GM19238 (cell line): ENCODE data around the gene MMD.
"Not testable (repeated sequence)": the region's sequence is repeated elsewhere in the genome, so short reads cannot be mapped to it uniquely, and the experiment has no call there.

Source experiments
- DNase-seq: peaks from one replicate; pipeline ENCODE4 v3.0.0; 2011; ENCODE audit warnings: low spot score; ENCODE audit not compliant: insufficient read length

The MMD gene

GRCh38 chr17:55423535-55423934 lies 1.9 kb upstream of the MMD start:
- no peak for DNase-seq

GRCh38 chr17:55422828-55423164 lies 1.2 kb upstream of the MMD start:
- DNase-seq = not testable (repeated sequence)

DNA sequence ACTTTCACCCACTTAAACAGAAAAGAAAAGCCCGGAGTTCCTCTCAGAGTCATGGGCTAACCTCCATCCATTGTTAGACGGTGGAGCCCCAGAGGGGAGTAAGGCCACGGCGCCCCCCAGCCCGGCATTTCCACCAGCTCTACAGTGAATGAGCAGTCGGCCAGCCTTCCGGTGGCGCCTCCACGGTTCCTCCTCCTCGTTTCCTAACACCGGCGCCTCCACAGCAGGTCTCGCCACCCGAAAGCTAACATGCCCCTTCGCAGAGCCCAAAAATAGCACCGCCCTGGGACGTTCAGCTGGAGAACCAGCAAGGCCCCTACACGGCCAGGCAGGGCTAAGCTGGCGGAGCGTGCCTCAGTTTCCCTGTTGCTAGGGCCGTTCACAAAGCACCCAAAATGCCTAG lies 858 bp downstream of the MMD start:
- no peak for DNase-seq

GRCh38 chr17:55420067-55420775 lies 1.4 kb downstream of the MMD start:
- DNase-seq = no peak

- no peak for DNase-seq
These were observed 3.0 kb downstream of the MMD start for GRCh38 chr17:55418369-55419268.

GRCh38 chr17:55417411-55418268 lies 4.0 kb downstream of the MMD start:
- no peak for DNase-seq

DNA sequence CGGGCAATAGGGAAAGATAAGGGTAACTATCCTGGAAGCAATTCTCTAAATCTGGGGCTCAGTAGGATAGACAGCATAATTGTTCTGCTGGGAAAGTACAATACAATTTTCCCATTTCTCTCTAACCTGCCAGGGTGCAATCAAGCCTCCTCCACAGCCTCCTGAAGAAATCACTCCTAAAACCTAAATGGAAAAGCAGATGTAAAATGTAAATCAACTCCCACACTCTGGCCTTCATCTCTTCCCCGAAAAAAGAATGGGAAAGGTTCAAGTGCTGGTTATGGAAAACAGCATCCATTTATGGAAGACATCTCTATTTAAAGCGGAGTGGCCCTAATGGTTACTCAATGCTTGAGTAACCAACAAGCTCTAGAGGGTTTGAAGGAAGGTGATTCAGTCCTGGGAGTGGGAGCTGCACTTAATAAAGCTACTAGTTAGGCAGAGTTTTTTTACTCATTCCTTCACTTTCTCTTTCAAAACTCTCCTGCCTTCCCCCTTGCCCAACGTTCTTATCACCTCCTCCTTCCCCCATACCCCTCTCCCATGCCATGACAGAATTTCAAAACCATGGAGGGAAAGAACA lies 5.1 kb downstream of the MMD start:
- no peak for DNase-seq

- DNase-seq = no peak
These were observed 5.6 kb downstream of the MMD start for GRCh38 chr17:55416000-55416399.

GRCh38 chr17:55414983-55415382 lies 6.7 kb downstream of the MMD start:
- no peak for DNase-seq

DNA sequence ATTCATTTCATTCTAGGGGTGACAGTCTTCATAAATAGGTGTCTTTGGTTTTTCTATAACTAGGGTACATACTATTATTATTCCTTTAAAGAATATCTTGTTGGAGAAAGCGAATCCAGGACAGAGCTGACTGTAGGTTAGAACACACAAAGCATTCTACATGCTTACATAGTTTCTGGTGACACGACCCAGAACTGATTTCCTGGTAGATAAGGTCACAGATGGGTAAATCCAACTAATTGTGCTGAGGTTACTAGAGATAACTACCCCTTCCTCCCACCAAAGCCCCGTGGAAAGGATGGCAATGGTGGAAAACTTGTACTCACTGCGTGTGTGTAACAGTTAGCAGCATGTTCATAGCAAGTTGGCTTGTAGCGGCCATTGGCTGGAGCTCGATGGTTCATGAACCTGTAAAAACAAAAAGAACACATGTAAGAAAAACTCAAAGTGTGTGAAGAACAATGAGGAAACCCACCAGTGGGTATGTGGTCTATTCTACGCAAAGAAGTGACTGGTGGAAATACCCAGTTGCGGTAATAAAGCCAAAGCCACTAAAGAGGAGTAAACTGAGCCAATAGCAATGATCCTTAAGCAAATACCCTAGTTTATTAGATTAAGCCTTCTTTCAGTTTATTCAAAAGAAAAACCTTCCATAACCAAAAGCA lies 7.7 kb downstream of the MMD start:
- no peak for DNase-seq

- DNase-seq = no peak
These were observed 10.2 kb downstream of the MMD start for GRCh38 chr17:55411463-55411855.

GRCh38 chr17:55410722-55411462 lies 10.7 kb downstream of the MMD start:
- DNase-seq = no peak

DNA sequence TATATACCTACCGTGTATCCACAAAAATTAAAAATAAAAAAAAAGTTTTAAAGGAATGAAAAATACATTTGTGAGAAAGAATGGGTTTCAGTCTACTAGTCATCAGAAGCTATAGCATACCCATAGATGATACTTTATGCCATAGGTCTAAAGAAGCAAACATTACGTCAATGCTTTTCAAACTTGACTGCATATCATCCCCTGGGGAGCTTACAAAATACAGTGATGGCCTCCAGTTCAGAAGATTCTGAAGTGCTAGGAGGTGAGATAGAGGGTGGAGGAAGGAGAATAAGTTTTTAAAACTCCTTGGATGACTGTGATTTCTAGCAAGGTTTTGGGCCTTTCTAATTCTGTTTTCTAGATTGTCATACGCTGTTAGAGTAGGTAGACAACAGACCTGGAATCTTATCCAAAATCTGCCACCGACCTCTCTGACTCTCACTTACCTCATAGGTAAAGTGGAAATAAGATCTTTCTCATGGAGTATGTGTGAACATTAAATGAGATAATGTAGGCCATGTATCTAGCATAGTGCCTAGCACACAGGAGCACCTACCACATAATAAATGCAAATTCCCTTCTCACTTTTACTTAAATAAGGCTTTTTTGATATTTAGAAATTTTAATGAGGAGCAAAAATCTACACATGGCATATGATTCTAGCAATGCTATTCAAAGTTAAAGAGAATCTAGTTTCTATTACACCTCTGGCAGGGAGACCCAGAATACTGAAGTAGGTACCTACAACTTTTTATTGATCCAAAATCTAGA lies 12.4 kb downstream of the MMD start:
- no peak for DNase-seq

DNA sequence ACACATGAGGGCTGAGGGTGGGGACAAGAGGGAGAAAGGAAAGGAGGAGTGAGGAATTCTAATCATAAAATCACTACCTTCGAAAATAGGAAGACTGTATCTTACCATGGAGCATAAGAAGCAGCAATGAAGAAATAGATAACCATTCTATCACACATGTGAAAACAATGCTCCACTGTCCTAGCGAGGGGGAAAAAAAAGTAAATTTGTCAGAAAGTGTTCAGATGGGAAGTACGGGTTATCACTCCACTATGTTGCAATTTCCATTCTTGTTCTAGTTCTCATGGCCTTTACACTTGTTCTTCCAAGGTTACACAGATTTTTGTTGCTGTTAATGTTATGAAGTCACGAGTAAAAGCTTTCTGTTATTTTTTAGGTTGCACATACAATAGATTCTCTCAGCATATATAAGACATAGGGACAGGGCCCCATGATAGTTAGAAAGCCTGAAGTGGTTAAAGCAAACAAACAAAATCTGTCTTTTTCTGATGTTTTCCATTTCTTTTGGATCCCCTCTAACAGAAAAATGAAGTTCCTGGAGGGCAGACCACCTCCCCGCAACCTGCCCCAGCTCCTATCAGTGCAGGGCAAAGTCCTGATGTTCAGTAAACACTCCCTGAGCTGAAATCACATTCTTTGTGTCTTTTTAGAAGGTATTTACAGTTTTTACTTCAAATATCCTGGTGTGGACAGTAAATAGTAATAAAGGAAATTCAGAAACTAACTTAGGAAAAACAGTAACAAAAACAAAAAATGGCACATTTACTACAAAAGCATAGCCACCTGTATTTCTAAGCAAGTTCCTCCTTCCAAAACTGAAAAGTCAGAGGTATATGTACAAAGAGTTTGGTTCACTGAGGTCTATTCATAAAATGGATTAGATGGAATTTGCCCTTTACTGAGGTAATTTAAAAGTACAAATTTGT lies 13.7 kb downstream of the MMD start:
- DNase-seq = no peak

DNA sequence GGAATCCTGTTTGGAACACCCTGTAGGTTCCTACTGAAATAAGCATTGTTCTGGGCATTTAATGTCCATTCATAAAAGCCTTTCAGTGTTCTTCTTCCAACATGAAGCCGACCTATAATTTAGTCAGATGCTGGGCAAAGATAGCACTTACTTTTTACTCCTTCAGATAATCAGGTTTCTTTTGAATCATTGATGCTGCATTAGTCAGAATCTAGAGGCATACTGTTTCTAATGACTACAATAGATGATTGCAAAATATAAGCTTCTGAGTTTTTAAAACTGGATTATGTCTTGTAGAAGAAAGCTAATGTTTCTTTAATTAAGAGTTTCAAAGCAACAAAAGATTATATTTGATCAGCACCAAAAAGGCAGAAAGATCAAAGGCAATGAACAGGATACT lies 16.0 kb downstream of the MMD start:
- no peak for DNase-seq

- DNase-seq = not testable (repeated sequence)
These were observed 17.4 kb downstream of the MMD start for GRCh38 chr17:55404197-55404596.

GRCh38 chr17:55402374-55402773 lies 19.3 kb downstream of the MMD start:
- DNase-seq = no peak

DNA sequence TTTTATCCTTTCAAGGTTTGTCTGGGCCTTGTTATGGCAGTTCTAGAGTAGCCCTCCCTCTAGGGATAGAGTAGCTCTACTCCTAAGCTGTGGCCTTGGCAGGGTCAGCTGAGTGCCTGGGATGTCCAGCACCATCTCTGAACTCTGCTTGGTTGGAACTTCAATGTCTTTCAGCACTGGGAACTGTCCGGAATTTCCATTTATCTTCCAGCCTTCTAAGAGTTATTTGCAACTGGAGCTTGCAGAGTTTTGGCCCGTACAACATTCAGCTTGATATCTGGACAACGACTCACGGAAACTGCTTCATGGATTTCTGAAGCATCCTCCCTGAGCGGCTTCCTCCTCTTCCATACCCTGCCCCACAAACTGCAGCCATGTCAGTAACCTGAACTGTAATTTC lies 22.9 kb downstream of the MMD start:
- no peak for DNase-seq
